ENCODE measurements around the gene IL20.

Gene IL20

DNA sequence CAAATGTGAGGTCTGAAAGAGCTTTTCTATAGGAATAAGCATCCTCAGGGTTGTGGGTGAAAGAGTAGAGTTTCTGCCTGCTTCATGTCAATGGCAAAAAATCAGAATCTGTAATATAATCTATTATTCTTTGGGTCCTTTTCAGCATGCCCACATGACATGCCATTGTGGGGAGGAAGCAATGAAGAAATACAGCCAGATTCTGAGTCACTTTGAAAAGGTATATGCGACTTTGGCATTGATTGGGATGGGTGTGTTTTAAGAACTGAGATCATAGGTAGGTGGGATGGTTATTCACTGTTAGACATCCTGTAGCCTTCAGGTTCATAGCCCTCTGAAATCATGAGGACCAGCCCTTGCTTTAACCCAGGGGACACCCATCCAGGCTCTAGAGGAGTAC is 1.8 kb downstream of the IL20 start:
- DNase-seq: no peak
- Histone ChIP-seq H3K27ac (ENCODE audit: low read length) (no peak overlapping the region), H3F3A (ENCODE audit: insufficient read depth, low read length) (no peaks in the 10 kb centered on the region), H3K79me2 (ENCODE audit: low read length) (no peaks in the 10 kb centered on the region), H3K36me3 (replicated peaks; ENCODE audit: insufficient read depth, low read length) (no peaks in the 10 kb centered on the region), H3K9me2 (replicated peaks; ENCODE audit: insufficient read depth, low read length) (no peaks in the 10 kb centered on the region), H2AFZ (ENCODE audit: low read length) (no peak overlapping the region), H4K20me1 (ENCODE audit: insufficient read depth, low read length) (no peaks in the 10 kb centered on the region), H3K27me3 (replicated peaks; ENCODE audit: insufficient read depth, low read length) (no peaks in the 10 kb centered on the region), H3K4me1 (ENCODE audit: low read length) (peaks cover 8% of the 10 kb centered on the region), H3K4me2 (ENCODE audit: low read depth, low read length) (no peak overlapping the region), H3K9me3 (replicated peaks; ENCODE audit: insufficient read depth, low read length) (no peaks in the 10 kb centered on the region), H3K4me3 (ENCODE audit: low read length) (no peak overlapping the region), H3K9ac (ENCODE audit: low read length) (no peak overlapping the region)
- TF ChIP-seq EZH2phosphoT487 (IDR thresholded peaks at IDR 0.05; ENCODE audit: low read length) (no peak), EZH2 (optimal IDR thresholded peaks at IDR 0.05; ENCODE audit: low read depth, low read length) (no peak)
- TF ChIP-seq, protein P1, sequence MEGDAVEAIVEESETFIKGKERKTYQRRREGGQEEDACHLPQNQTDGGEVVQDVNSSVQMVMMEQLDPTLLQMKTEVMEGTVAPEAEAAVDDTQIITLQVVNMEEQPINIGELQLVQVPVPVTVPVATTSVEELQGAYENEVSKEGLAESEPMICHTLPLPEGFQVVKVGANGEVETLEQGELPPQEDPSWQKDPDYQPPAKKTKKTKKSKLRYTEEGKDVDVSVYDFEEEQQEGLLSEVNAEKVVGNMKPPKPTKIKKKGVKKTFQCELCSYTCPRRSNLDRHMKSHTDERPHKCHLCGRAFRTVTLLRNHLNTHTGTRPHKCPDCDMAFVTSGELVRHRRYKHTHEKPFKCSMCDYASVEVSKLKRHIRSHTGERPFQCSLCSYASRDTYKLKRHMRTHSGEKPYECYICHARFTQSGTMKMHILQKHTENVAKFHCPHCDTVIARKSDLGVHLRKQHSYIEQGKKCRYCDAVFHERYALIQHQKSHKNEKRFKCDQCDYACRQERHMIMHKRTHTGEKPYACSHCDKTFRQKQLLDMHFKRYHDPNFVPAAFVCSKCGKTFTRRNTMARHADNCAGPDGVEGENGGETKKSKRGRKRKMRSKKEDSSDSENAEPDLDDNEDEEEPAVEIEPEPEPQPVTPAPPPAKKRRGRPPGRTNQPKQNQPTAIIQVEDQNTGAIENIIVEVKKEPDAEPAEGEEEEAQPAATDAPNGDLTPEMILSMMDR (IDR thresholded peaks at IDR 0.05; ENCODE audit: low read length): no peak

DNA sequence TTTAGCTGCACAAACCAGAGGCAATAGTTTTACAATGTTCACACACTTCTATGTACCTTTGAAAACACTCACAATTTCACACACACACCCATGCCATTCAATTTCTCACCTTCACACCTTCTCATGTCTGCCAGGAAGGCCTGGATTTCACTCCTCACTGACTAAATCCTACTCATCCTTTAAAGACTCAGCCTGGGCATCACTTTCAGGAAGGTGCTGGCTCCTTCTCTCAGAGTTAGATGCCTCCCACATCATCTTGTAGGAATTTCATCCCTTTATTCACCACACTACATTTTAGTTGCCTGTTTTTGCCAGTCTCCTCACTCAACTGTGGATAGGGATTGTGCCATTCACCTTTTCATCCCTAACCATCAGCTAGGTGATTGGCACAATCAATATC is 2.3 kb downstream of the IL20 start:
- H3K36me3 ChIP-seq (replicated peaks; ENCODE audit: insufficient read depth, low read length): no peaks in the 10 kb centered on the region
- H3K4me2 ChIP-seq (ENCODE audit: low read depth, low read length): no peak overlapping the region
- no peak overlapping the region for H3K4me3 ChIP-seq (ENCODE audit: low read length)
- H3K4me1 ChIP-seq (ENCODE audit: low read length): peaks cover 8% of the 10 kb centered on the region
- H3K79me2 ChIP-seq (ENCODE audit: low read length): no peaks in the 10 kb centered on the region
- no peak for TF ChIP-seq EZH2 (optimal IDR thresholded peaks at IDR 0.05; ENCODE audit: low read depth, low read length)
- TF ChIP-seq, protein P1 (IDR thresholded peaks at IDR 0.05; ENCODE audit: low read length): no peak
- no peak for TF ChIP-seq EZH2phosphoT487 (IDR thresholded peaks at IDR 0.05; ENCODE audit: low read length)
- no peaks in the 10 kb centered on the region for H3K9me3 ChIP-seq (replicated peaks; ENCODE audit: insufficient read depth, low read length)
- H3K27ac ChIP-seq (ENCODE audit: low read length): no peak overlapping the region
- DNase-seq: no peak
- H2AFZ ChIP-seq (ENCODE audit: low read length): no peak overlapping the region
- H3K27me3 ChIP-seq (replicated peaks; ENCODE audit: insufficient read depth, low read length): no peaks in the 10 kb centered on the region
- no peaks in the 10 kb centered on the region for H3K9me2 ChIP-seq (replicated peaks; ENCODE audit: insufficient read depth, low read length)
- H3F3A ChIP-seq (ENCODE audit: insufficient read depth, low read length): no peaks in the 10 kb centered on the region
- no peak overlapping the region for H3K9ac ChIP-seq (ENCODE audit: low read length)
- H4K20me1 ChIP-seq (ENCODE audit: insufficient read depth, low read length): no peaks in the 10 kb centered on the region

DNA sequence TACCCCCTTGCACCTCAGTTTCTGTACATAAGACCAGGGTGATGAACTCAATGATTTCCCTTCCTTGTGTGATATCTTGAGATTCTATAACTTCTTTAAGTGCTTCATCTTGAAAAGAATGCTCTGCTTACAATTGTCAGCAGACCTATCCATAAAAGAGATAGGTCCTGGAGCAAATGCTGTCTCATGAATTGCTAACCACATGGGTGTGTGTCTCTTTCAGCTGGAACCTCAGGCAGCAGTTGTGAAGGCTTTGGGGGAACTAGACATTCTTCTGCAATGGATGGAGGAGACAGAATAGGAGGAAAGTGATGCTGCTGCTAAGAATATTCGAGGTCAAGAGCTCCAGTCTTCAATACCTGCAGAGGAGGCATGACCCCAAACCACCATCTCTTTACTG is 2.8 kb downstream of the IL20 start:
- no peaks in the 10 kb centered on the region for H4K20me1 ChIP-seq (ENCODE audit: insufficient read depth, low read length)
- no peak overlapping the region for H3K27ac ChIP-seq (ENCODE audit: low read length)
- H3K9me3 ChIP-seq (replicated peaks; ENCODE audit: insufficient read depth, low read length): no peaks in the 10 kb centered on the region
- TF ChIP-seq, protein P1 (IDR thresholded peaks at IDR 0.05; ENCODE audit: low read length): no peak
- no peak for TF ChIP-seq EZH2 (optimal IDR thresholded peaks at IDR 0.05; ENCODE audit: low read depth, low read length)
- H3K79me2 ChIP-seq (ENCODE audit: low read length): no peaks in the 10 kb centered on the region
- H3K4me2 ChIP-seq (ENCODE audit: low read depth, low read length): no peak overlapping the region
- no peak for DNase-seq
- H3K27me3 ChIP-seq (replicated peaks; ENCODE audit: insufficient read depth, low read length): no peaks in the 10 kb centered on the region
- no peaks in the 10 kb centered on the region for H3K36me3 ChIP-seq (replicated peaks; ENCODE audit: insufficient read depth, low read length)
- H3F3A ChIP-seq (ENCODE audit: insufficient read depth, low read length): no peaks in the 10 kb centered on the region
- H3K4me1 ChIP-seq (ENCODE audit: low read length): peaks cover 8% of the 10 kb centered on the region
- no peak overlapping the region for H3K4me3 ChIP-seq (ENCODE audit: low read length)
- no peak overlapping the region for H3K9ac ChIP-seq (ENCODE audit: low read length)
- H2AFZ ChIP-seq (ENCODE audit: low read length): no peak overlapping the region
- H3K9me2 ChIP-seq (replicated peaks; ENCODE audit: insufficient read depth, low read length): no peaks in the 10 kb centered on the region

Measured in MM.1S (cell line).